A673 (cell line): ENCODE data around the gene MAGI1. TPM values are rescaled to one million over a fixed set of nuclear protein-coding genes. Genes with fewer than 3 reads are reported as not detected.
A peak's percentile ranks its signal among the peaks of the same experiment; 100 is the strongest.

ENCODE experiments used
- BruUV-seq: library from RNA; stranded (reverse); fragments of 400-500 nt; replicated peaks from 2 replicates; lab custom pipeline; 2021; lab: Mats Ljungman, UMichigan
- CTCF ChIA-PET: fragments of 300-600 bp; sonication (Branson Sonifier 250); formaldehyde crosslinking; loops from one replicate; lab custom pipeline; 2022; ENCODE audit warnings: antibody characterized with exemption; lab: Charles Lee
- POLR2A ChIA-PET: fragments of 300-600 bp; sonication (Branson Sonifier 250); formaldehyde crosslinking; loops from one replicate; lab custom pipeline; 2022; ENCODE audit warnings: antibody characterized with exemption; ENCODE audit not compliant: low non-redundant PET; lab: Charles Lee
- DNase-seq: peaks from one replicate; pipeline ENCODE4 v3.0.0-alpha.2; 2015; ENCODE audit warnings: low spot score
- H3K27ac ChIP-seq: fragments of 200-600 bp; sonication (generic); 2 replicates; pipeline ENCODE4 v1.5.1; 2016; ENCODE audit warnings: mixed run types, low read depth, mild to moderate bottlenecking, mixed read lengths, antibody characterized with exemption, low read length; ENCODE audit not compliant: poor library complexity, severe bottlenecking
- H3K27me3 ChIP-seq: fragments of 200-600 bp; sonication (generic); replicated peaks from 2 replicates; pipeline ENCODE4 v1.6.1; 2017; ENCODE audit warnings: mixed run types, low read depth, mild to moderate bottlenecking, mixed read lengths, antibody characterized with exemption, low read length; ENCODE audit not compliant: insufficient read depth, poor library complexity
- H3K36me3 ChIP-seq: fragments of 200-600 bp; sonication (generic); 2 replicates; pipeline ENCODE4 v1.6.1; 2016; ENCODE audit warnings: mixed run types, mild to moderate bottlenecking, mixed read lengths, antibody characterized with exemption, low read length; ENCODE audit not compliant: insufficient read depth, poor library complexity, severe bottlenecking
- H3K4me1 ChIP-seq: fragments of 200-600 bp; sonication (generic); 2 replicates; pipeline ENCODE4 v1.6.1; 2017; ENCODE audit warnings: mixed run types, mild to moderate bottlenecking, mixed read lengths, antibody characterized with exemption, low read length; ENCODE audit not compliant: insufficient read depth, poor library complexity, severe bottlenecking
- H3K4me3 ChIP-seq: fragments of 200-600 bp; sonication (generic); 2 replicates; pipeline ENCODE4 v1.5.1; 2016; ENCODE audit warnings: low read depth, mixed run types, mild to moderate bottlenecking, mixed read lengths, low read length; ENCODE audit not compliant: poor library complexity, severe bottlenecking
- H3K9me3 ChIP-seq: fragments of 200-600 bp; sonication (generic); 2 replicates; pipeline ENCODE4 v1.6.1; 2016; ENCODE audit warnings: mixed run types, low read depth, mild to moderate bottlenecking, mixed read lengths, antibody characterized with exemption, low read length; ENCODE audit not compliant: poor library complexity, severe bottlenecking
- CTCF ChIP-seq: fragments of 300-800, 200-600 bp; sonication (generic); conservative IDR thresholded peaks from 2 replicates; pipeline ENCODE4 v1.5.1; 2017; ENCODE audit warnings: low read depth, mild to moderate bottlenecking, antibody characterized with exemption, low read length, moderate library complexity, mixed read lengths
- EZH2 ChIP-seq: fragments of 200-600 bp; sonication (generic); IDR thresholded peaks from 2 replicates; pipeline ENCODE4 v1.6.1; 2017; ENCODE audit warnings: borderline replicate concordance, low read depth, mild to moderate bottlenecking, mixed read lengths, antibody characterized with exemption, low read length; ENCODE audit not compliant: poor library complexity, severe bottlenecking
- intact Hi-C: fragments of 100-400 bp; cut with micrococcal nuclease; formaldehyde crosslinking; loops from one replicate; pipeline ENCODE4 v1.10.0; 2022; ENCODE audit not compliant: unreplicated experiment
- total RNA-seq: library from RNA; stranded (reverse); gene quantifications from 2 replicates; pipeline ENCODE4 v1.2.3, GENCODE V29; 2021

MAGI1 gene
- total RNA-seq, 1 experiment from 2014 or later, result 30.5 TPM

GRCh38 chr3:65436580-65436979 lies 602.1 kb downstream of the MAGI1 start:
- DNase-seq, result peak; percentile 29
- POLR2A ChIA-PET, result interaction anchor here (0.9 kb wide), 1 partner anchor 8 kb away, joined by 10 read pairs; no protein-coding TSS in a partner anchor
- TF ChIP-seq CTCF, result peak; percentile 44
- no peak for TF ChIP-seq EZH2
- intact Hi-C loops, result loop anchor here (5.0 to 10.0 kb wide), 2 partner anchors 238 to 904 kb away; no protein-coding TSS in a partner anchor
- H3K27me3 ChIP-seq, result no peaks in the 10 kb centered on the region
- no peak overlapping the region for H3K4me3 ChIP-seq
- no peaks in the 10 kb centered on the region for H3K9me3 ChIP-seq
- H3K4me1 ChIP-seq, result no peaks in the 10 kb centered on the region
- H3K27ac ChIP-seq, result no peak overlapping the region
- CTCF ChIA-PET, result no interaction called here
- H3K36me3 ChIP-seq, result no peaks in the 10 kb centered on the region
- BruUV-seq, result no TSS peak

GRCh38 chr3:65433480-65433879 lies 605.2 kb downstream of the MAGI1 start:
- no peak for TF ChIP-seq EZH2
- no peak for TF ChIP-seq CTCF

GRCh38 chr3:65432388-65433003 lies 606.2 kb downstream of the MAGI1 start:
- intact Hi-C loops, result loop anchor here (10.0 kb wide), 1 partner anchor 242 kb away; no protein-coding TSS in a partner anchor
- Histone ChIP-seq H3K27ac (no peak overlapping the region), H3K4me1 (no peaks in the 10 kb centered on the region), H3K9me3 (no peaks in the 10 kb centered on the region), H3K4me3 (no peak overlapping the region), H3K27me3 (no peaks in the 10 kb centered on the region), H3K36me3 (no peaks in the 10 kb centered on the region)
- BruUV-seq, result no TSS peak
- POLR2A ChIA-PET, result no interaction called here
- no peak for DNase-seq
- TF ChIP-seq EZH2, result no peak
- TF ChIP-seq CTCF, result no peak
- CTCF ChIA-PET, result no interaction called here

More at GRCh38 chr3:65433480-65433879, 605.2 kb downstream of the MAGI1 start:
- BruUV-seq, result no TSS peak
- ChIA-PET POLR2A (no interaction called here), CTCF (no interaction called here)
- no peaks in the 10 kb centered on the region for H3K4me1 ChIP-seq
- DNase-seq, result no peak
- H3K27me3 ChIP-seq, result no peaks in the 10 kb centered on the region
- no peak overlapping the region for H3K27ac ChIP-seq
- no peaks in the 10 kb centered on the region for H3K36me3 ChIP-seq
- no peak overlapping the region for H3K4me3 ChIP-seq
- no peaks in the 10 kb centered on the region for H3K9me3 ChIP-seq
- intact Hi-C loops, result loop anchor here (10.0 kb wide), 1 partner anchor 241 kb away; no protein-coding TSS in a partner anchor
